HG03575 (cell line): ENCODE results near the gene AP1B1.
"Not testable (repeated sequence)": the region's sequence is repeated elsewhere in the genome, so short reads cannot be mapped to it uniquely, and the experiment has no call there.

Experiments used
- ATAC-seq: cut with Tn5 transposase; IDR thresholded peaks from one replicate; pipeline ENCODE4 v1.9.1; 2021; ENCODE audit not compliant: unreplicated experiment, insufficient number of reproducible peaks, low FRiP score; ENCODE audit errors: extremely low read depth

Gene AP1B1

GRCh38 chr22:29357193-29357890, 31.0 kb downstream of the AP1B1 start:
- not testable (repeated sequence) for ATAC-seq

- no peak for ATAC-seq
Observed at GRCh38 chr22:29353860-29354259, 34.5 kb downstream of the AP1B1 start.

- no peak for ATAC-seq
Observed at GRCh38 chr22:29353286-29353685, 35.1 kb downstream of the AP1B1 start.

- no peak for ATAC-seq
Observed at GRCh38 chr22:29352778-29353177, 35.6 kb downstream of the AP1B1 start.

GRCh38 chr22:29351891-29352290, 36.5 kb downstream of the AP1B1 start:
- no peak for ATAC-seq

- no peak for ATAC-seq
Observed at GRCh38 chr22:29351042-29351441, 37.3 kb downstream of the AP1B1 start.

GRCh38 chr22:29348956-29349355, 39.4 kb downstream of the AP1B1 start:
- ATAC-seq, result no peak

GRCh38 chr22:29348041-29348440, 40.3 kb downstream of the AP1B1 start:
- ATAC-seq, result no peak

- no peak for ATAC-seq
Observed at GRCh38 chr22:29346659-29347058, 41.7 kb downstream of the AP1B1 start.

GRCh38 chr22:29345932-29346331, 42.4 kb downstream of the AP1B1 start:
- ATAC-seq, result no peak

- not testable (repeated sequence) for ATAC-seq
Observed at GRCh38 chr22:29344889-29345288, 43.5 kb downstream of the AP1B1 start.

GRCh38 chr22:29344137-29344536, 44.2 kb downstream of the AP1B1 start:
- ATAC-seq, result no peak

- no peak for ATAC-seq
Observed at GRCh38 chr22:29343313-29343805, 45.0 kb downstream of the AP1B1 start.

- no peak for ATAC-seq
Observed at GRCh38 chr22:29342577-29343312, 45.6 kb downstream of the AP1B1 start.

- ATAC-seq, result no peak
Observed at GRCh38 chr22:29342177-29342576, 46.2 kb downstream of the AP1B1 start.

- ATAC-seq, result no peak
Observed at GRCh38 chr22:29341849-29342127, 46.6 kb downstream of the AP1B1 start.

GRCh38 chr22:29341056-29341848, 47.1 kb downstream of the AP1B1 start:
- no peak for ATAC-seq

GRCh38 chr22:29340566-29340965, 47.8 kb downstream of the AP1B1 start:
- ATAC-seq, result no peak

GRCh38 chr22:29339381-29340235, 48.8 kb downstream of the AP1B1 start:
- no peak for ATAC-seq
